ENCODE results near the gene SCRN2.

SCRN2 gene

DNA sequence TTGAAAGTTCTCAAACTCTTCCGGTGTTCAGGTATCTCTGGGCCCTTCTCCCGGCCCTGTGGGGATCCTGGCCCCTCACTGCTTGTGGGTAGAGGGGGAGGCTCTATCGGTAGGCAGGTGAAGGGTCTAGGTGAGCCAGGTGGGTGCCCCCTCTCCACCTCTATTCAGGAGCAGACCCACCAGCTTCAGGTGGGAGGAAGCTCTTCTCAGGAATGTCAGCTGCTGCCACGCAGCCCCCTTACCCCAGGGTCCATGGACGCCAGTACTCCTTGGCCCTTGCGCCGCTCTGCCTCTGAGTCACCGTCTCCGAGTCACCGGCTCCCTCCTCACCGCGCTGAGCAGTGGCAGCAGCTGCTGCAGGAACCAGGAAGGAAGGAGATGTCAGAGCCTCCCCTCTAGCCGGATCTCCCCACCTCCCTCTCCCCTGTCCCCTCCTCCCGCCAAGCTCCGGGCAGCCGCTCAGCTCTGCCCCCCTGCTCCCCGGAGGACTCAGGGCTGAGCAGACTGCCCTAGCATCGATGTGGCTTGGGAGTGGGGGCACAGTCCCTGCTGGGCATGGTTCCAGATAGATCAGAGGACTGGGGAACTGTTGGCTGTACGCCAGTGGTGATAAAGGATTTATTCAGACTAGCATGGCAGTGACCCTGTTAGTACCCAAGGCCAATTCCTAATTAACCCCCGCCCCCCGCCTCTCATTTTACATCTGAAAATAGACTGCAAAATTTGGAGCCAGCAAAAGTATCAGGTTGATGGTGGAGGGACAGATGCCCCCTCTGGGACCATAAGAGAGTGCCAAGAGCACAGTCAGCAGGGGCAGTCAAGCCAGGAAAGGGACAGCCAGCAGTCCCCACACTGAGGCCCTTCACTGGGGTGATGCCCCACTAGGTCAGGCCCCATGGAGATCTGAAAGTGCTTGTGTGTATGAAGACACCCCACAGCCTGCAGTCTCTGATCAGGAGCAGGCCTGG is 19.4 kb downstream of the SCRN2 start, which contains the start of gene OSBPL7:
TSS of gene OSBPL7 (minus strand) at position 371 of the 968 bp plus-strand sequence. CDS start 1,516 bp downstream, outside the sequence.
- DNase-seq (ENCODE audit: low read depth in 2 of 2) = peak; percentile 49

DNA sequence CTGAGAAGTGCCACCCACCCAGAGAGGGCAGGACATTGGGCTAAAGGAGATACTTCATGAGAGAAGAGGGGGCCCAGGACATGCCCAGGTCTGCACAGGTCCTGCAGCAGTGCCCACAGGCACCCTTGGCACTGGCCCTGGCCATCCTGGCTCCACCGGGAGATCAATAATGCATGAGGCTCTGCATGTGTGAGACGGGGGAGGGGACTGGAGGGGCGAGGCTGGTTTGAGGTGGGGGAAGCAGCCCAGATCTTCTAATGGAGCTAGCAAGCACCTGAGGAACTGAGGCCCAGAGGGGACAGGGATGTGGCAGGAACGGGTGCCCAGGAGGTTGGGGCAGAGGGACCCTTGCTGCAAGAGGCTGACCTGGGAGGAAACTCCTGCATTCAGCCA is 20.0 kb downstream of the SCRN2 start:
- DNase-seq (ENCODE audit: low read depth in 2 of 2) = no peak

DNA sequence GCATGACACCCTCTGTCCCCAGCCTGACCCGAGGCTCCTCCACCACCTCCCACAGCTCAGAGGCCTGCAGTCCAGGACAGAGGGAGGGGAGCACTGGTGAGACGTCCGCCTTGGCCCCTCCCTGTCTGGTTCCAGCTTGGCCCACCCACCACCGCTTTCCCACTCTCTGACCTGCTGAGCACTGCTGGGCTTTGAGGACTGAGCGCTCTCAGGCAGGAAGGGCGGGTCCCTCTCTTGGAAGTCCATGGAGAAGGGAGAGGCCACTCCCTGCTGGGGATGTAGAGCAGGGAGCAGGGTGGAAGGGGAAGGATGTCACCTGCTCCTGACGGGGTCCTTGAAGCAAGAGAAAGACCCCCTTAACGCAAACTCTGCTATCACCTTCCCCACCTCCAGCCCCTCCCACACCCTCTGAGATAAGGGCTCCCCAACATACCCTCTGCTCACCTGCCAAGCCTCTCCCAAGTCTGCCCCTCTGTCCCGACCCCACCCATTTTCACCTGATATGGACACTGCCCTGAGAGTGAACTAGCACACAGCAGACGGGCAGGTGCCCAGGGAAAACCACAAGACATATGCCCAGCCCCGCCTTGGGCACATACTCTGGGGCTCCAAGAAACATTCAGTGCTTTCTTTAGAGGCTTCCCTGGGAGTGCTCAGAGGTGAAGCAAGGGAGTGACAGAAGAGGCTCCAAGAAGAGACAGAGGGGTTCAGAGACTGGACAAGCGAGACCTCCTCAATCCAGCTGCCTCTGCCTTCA is 20.9 kb downstream of the SCRN2 start:
- no peak for DNase-seq (ENCODE audit: low read depth in 2 of 2)

DNA sequence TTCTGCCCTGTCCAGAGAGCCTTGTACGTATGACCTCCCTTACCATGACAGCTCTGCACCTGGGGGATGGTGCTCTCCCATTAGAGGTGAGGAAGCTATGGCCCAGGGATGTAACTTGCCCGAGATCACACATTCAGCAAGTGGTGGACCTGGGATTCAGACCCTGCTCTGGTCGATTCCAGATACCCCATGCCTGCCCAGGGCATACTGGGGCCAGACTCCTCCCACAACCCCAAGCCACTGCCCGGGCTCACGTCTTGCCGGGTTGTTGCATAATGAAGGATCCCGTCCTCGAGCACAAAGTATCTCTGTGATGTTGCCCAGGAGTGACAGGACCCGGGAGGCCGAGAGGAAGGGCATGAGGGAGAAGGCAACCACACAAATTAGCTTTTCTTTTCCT is 21.6 kb downstream of the SCRN2 start:
- no peak for DNase-seq (ENCODE audit: low read depth in 2 of 2)

DNA sequence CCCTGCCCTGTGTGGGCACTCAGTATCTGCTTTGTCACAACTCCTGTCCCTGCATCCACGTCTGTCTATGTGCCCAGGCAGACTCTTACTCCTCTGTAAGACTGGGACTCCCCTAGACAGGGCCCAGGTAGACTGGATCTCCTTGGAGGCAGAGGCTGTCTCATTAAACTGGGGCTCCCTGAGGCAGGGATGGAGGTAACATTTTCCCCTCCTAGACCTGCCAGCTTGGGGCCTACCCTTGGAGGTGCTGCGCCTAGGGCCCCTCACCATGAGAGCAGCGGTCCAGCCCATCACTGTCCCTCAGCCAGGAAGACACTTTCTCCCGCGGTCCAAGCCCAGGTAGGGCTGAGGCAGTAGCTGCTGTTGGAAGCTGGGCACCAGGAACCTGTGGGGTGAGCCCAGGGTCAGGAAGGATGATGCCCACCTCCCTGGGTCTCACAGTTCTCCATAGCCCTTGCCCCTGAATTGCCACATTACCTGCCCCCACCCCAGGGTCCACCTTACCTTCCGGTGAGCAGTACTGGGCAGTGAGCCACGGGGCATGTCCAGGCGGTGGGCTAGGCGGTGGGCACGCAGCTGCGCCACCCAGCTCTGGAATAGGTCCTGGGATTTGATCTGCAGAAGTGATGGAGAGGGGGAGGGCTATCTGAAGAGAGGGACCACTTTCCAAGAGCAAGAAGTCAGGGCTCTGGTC is 22.9 kb downstream of the SCRN2 start:
- DNase-seq (ENCODE audit: low read depth in 2 of 2) = no peak

DNA sequence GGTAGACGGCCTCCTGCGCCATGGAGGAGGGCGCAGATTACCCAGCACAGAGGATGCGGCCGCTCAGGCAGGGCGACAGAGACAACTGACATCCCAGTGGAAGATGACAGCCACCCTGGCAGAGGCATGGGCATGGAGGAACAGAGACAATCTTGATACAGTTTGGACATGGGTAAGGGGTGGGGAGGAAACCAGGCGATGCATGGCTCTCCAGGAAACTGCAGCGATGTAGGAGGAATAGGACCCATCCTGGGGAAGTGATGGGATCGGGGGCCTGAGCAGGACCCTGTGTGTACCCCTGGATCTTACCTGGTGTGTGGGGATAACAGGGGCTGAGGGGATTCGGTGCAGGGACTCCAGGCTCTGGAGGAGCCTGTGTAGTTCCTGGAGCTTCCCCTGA is 24.1 kb downstream of the SCRN2 start:
- DNase-seq (ENCODE audit: low read depth in 2 of 2) = no peak

DNA sequence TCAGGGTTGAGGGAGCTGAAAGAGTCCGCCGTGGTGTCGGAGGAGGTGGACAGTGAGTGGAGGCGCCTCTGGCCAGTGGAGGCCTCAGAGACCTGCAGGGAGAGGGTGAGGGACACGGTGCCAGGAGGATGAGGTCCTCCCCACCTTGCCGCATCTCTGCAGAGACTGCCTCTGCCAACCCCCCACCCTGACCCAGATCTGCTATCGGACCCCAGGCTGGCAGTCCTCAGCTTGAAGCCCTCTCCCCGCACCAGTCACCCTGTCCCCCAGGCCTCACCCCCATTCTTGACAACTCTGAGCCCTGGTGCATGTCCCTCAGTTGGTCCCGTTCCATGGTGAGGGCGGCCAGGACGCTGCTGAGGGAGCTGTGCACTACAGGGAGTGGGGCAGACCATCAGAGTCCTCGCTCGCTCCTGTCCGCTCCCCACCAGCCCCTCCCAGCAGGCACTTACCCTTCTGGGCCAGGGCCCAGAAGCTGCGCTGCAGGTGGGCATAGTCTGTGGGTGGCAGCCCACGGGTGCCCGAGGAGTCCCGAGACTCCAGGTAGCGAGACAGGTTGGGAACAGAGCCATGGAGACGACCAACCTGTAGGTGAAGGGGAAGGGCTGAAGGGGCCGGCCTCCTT is 24.9 kb downstream of the SCRN2 start:
- no peak for DNase-seq (ENCODE audit: low read depth in 2 of 2)

DNA sequence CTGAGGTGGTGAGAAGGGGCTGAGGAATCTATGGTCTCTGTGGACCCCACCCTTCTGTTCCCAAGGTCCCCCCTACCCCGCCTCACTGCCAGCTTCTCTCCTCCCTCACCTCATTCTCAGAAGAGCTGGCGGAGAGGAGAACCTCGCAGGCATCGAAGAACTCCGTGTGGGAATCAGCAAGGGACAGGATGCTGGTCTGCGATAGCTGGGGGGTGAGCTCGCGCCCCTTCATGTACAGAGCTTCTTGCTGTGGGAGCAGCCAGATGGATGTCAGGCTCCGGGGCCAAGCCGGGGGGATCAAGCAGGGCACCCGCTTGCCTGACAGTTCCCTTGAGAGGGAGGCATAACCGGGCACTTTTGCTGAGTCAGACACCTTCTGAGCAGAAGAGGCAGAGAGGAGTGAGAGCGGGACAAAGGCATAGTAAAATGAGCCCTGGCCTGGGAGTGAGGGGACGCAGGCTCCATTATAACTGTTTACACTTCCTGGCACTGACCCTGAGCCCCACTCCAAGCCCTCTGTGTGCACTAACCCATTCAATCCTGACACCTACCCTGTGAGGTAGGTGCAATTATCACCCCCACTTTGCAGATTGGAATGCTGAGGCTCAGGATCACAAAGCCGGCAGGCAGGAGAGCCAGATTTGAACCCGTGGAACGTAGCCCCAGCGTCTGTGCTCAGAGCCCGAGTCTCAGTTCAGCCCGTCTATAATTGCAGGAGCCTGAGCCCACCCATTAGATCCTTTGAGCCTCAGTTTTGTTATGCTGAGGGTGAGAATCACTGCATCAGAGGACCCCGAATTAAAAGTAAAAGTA is 25.8 kb downstream of the SCRN2 start:
- no peak for DNase-seq (ENCODE audit: low read depth in 2 of 2)

DNA sequence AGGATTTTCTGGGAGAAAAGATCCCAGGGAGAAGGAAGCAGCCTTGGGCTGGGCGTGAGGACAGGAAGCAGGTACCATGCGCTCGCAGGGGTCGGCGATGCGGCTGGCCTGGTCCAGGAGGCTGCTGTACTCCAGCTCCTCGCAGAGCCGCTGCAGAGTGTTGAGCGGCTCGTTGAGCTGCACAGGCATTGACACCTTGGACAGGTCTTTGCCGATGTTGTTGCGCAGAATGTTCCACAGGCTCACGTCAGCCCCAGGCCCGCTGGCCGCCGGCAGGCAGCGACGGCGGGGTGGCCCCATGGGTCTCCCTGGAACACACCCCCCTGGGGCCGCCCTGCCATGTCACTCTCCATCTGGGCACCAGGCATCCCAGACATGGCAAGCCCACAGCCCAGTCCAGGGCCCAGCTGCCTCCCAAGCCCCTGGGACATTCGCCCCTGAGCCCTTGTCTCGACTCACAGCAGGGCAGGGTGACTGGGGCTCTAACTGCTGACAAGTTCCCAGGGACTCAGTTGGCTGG is 27.5 kb downstream of the SCRN2 start:
- no peak for DNase-seq (ENCODE audit: low read depth in 2 of 2)

DNA sequence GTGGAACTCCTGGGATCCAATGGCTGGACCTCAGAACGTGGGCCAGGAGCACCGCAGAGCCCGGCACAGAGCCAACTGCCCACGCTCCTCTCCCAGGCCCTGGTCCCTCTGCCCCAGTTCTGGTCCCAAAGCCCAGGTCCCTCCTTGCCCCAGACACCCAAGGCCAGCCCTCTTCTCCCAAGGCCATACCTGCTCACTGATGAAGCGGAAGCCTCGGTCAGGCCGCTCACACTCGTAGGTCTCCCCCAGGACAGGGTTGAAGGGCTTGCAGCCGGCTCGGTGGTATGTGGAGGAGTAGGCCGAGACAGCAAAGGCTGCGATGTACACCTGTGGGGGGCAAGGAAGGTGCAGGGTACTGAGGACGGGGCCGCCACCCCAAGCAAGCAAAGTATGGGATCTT is 28.0 kb downstream of the SCRN2 start:
- no peak for DNase-seq (ENCODE audit: low read depth in 2 of 2)

DNA sequence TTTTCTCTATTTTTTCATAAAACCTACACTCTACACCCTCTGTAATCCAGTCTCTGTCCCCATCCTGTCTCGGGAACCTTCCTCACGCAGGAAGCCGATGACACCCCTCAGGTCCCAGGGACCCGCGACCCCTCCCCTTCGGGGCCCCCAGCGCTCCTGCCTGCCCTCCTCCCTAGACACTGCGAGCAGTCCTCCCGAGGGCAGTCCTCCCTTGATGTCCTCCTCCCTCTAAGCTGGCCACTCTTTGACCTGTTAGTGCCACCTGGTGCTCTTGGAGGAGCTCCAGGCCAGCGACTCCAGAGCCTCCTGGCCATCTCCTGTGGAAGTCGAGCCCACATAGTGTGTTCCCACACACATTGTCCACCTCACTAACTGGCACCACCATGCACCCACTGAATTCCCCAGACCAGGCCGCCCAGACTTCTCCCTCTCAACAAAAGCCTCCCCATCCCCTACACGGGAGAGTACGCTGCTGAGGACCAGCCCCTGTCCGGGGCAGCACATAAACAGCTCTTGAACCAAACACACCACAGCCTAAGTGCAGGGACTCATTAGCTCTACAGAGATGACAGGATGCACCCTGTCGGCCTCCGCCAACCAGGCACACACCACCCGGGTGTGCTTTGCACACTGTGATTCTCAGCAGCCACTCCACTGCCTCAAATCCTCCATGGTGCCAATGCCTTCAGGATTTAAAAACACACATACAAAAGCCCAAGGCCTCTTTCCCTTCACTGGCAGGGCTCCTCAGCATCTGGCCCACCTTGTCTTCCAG is 28.7 kb downstream of the SCRN2 start:
- DNase-seq (ENCODE audit: low read depth in 2 of 2) = no peak

DNA sequence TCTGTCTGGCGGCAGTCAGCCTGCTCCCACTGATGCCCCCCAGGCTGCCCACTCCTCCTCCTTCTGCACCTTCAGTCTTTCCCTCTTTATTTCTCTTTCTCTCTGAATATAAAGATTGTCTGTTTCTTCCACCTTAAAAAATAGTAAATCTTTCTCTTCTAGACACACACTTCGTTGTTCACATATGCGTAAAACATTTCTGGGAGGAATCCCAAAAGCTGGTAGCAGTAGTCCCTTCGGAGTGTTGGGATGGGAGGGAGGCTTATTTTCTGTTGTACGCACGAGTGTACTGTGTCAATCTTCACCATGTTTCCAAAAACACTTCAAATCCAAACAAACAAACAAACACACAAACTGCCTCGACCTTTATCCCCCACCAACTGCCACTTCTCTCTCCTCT is 29.4 kb downstream of the SCRN2 start:
- no peak for DNase-seq (ENCODE audit: low read depth in 2 of 2)

DNA sequence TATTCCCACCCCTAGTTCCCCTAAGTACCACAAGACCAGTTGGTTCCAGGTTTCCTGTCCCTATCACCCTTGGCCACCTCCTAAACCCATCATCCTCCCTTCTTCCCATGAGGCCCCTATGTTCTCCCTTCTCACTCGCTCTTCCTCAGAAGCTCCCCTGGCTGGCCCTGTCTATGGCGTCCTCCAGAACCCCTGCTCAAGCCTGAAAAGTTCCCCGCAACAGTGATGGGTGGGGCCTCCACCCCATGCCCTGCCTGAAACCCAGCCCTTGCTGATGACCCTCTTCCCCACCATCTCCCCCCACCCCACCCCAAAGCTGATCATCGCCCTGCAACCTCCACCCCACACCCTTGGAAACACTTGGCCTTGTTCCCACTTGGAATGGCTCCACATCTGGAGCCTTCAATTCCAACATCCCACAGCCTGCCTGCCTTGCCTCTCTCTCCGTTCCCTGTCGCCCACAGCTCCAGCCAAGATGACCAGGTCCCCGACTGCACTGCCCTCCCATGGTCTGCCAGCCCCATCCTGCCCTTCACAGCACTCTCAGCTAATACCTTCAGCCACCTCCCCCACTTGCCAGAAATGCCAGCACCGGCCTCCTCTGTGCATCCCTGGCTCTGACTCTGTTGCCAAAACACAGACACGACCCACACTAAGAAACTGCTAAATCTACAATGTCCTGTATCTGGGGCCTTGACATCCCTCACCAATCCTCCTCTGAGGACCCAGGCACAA is 30.0 kb downstream of the SCRN2 start:
- DNase-seq (ENCODE audit: low read depth in 2 of 2) = no peak

DNA sequence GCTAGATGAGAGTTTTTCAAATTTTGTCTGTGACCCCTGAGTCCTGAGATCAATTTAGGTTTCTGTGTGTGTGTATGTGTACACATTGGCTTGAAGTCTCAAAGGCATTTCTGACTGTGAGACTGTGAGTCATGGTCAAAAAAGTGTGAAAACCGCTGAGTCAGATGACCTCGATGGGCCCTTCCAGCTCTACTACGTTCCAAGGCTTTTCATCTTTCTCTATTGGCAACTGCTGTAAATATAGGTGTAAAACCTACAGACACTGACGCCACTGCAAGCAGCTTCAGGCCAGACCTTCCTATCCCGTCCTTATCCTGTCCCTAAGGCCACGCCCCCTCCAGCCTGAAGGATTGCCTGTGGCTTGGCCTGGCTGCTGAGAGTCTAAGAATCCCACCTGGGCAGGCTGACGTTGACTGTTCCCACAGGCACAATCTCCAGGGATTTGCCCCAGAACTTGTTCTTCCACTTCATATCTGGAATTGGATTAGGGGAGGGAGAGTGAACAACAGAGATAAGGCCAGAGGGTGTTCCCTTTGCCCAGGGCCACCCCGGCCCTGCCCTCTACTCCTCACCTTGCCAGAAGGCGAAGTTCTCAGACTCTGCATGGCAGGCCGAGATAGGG is 30.8 kb downstream of the SCRN2 start:
- DNase-seq (ENCODE audit: low read depth in 2 of 2) = peak; percentile 60 to 65

DNA sequence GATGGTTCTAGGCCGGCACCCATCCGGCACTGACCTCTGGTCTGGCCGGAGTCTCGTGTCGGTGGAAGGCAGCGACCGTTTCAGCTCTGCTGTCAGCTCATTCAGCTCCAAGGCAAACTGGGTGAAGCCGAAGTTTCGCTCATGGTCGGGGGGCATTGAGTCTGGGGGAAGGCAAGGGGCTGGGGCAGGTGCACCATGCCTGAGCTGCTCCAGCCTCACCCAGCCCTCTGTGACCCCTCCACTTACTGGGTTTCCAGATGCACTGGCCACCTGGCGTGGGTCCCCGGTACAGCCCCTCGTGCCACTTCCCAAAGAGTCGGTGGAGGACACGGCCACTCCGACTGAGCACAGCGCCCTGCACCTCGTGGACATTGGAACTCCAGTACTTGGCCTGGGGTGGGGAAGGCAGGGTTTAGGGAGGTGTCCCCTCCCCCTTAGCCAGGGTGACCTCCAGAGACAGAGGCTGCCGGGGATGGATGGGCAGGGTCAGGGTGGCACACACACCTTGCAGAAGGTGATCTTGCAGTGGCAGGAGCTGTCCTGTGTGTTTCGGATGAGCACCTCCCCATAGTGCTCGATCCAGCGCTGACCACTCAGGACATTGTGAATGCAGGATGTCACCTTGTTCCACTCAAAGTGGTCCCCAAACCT is 32.1 kb downstream of the SCRN2 start:
- no peak for DNase-seq (ENCODE audit: low read depth in 2 of 2)

DNA sequence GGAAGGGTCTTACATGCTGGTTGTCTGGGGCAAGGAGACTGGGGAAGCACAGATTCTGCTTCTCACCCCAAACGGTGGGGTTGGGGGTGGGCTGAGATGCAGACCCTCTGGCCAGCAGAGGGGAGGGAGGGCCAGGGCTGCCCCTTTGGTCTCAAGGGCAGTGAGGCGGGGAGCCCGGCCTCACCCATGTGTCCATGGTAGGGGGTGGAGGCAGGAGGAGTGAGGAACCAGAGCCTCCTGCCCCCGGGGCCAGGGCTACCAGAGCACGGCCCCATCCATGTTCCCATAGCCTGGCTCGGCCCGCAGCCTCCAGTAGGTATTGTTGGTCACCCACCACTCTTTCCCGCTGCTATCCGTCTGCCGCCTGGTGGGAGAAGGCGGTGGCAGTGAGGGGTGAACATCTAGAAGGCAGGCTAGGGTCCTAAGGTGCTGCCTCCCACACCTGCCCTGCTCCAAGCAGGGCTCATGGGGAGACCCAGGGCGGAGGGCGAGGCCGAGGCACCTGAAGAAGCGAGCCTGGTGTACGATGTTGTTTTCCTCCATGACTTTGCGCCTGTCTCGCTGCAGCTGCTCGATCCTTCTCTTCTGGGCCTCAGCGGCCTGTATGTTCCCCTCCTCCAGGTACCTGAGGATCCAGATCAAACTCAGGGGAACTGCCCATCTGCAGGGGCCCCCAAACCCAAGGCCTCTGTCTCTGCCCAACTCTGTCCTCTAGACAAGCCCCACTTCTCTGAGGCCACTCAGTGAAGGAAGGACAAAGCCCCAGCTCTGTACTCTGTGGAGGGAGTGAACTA is 32.8 kb downstream of the SCRN2 start:
- DNase-seq (ENCODE audit: low read depth in 2 of 2) = no peak

DNA sequence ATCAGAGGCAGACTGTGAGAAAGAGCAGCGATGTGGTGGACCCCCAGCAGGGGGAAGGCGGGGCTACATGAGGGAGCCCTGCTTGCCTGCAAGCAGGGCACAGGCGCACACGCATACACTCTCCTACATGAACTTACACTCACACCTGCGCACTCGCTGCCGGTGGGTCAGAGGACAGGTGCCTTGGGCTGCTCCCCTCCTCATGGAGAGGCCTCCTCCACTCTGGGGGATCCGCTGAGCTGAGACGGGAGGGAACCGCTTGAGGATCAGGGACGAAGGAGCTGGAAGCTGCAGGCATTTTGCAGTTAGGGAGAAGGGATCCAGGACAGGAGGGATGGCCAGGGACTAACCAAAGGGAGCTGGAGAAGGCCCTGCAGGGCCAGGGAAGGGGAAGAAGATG is 33.7 kb downstream of the SCRN2 start:
- no peak for DNase-seq (ENCODE audit: low read depth in 2 of 2)

DNA sequence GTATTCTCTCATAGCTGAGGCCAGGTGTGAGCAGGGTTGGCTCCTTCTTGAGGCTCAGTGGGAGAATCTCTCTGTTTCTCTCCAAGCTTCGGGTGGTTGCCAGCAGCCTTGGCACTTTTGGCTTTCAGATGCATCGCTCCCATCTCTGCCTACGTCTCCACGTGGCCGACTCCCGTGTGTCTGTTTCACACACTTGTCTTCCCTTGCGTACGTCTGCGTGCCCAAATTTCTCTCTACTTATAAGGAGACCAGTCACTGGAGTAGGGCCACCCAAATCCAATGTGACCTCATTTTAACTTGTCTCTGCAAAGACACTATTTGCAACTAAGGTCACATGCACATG is 34.2 kb downstream of the SCRN2 start:
- DNase-seq (ENCODE audit: low read depth in 2 of 2) = no peak

Data from fibroblast of skin of left quadriceps (primary cell).